Daoy (cell line): ENCODE measurements around the gene TMEM200A. TPM values are rescaled to one million over a fixed set of nuclear protein-coding genes. Genes with fewer than 3 reads are reported as not detected.

Source experiments
- DNase-seq: peaks from one replicate; pipeline ENCODE4 v3.0.0-alpha.2; 2015; ENCODE audit warnings: low read depth
- total RNA-seq: library from RNA; depleted of rRNA; stranded (reverse); fragments of >200 nt; shearing (Covaris generic); gene quantifications from 2 replicates; pipeline ENCODE4 v1.2.3, GENCODE V29; 2014

The TMEM200A gene
- total RNA-seq, 1 experiment from 2014 or later = not detected

GRCh38 chr6:130377915-130378314 lies 12.1 kb downstream of the TMEM200A start:
- no peak for DNase-seq

- no peak for DNase-seq
These were observed 13.4 kb downstream of the TMEM200A start for GRCh38 chr6:130379223-130379622.

DNA sequence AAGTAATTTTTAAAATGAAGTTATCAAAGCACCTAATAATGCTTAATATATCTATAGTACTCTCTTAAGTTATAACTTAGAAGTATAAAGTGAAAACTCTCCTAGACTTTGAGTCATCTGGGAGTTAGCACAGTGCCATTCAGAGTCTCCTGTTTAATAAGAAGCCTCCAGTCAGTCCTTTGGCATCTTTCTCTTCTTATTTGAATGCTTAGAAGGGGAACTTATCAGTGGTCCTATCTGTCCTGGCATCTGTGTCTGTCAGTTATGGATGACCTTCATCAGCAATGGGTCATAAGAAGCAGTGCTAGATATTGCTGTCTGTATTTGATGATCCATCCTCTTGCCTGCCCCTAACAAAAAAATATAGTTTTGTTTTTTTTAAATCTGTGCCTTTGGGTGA lies 15.2 kb downstream of the TMEM200A start:
- no peak for DNase-seq

GRCh38 chr6:130381459-130382380 lies 15.9 kb downstream of the TMEM200A start:
- DNase-seq = no peak

GRCh38 chr6:130382872-130383490 lies 17.2 kb downstream of the TMEM200A start:
- DNase-seq = no peak

GRCh38 chr6:130385064-130385695 lies 19.4 kb downstream of the TMEM200A start:
- DNase-seq = no peak

GRCh38 chr6:130389142-130389541 lies 23.3 kb downstream of the TMEM200A start:
- no peak for DNase-seq

DNA sequence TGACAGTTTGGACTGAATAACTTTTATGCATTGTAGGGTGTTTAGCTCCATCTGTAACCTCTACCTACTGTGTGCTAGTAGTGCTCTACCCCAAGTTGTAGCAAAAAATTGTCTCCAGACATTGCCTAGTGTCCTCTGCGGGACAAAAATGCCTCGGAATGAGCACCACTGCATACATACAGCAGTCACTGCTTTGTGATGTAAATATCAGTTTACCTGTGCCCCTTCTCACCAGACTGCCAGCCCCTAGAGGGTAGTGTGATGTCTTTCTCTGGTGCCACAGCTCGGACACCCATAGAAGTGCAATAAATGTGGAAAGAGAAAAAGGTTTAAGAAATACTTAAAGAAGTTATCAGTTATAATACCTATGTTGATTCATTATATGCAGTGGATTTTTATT lies 25.1 kb downstream of the TMEM200A start:
- DNase-seq = no peak

DNA sequence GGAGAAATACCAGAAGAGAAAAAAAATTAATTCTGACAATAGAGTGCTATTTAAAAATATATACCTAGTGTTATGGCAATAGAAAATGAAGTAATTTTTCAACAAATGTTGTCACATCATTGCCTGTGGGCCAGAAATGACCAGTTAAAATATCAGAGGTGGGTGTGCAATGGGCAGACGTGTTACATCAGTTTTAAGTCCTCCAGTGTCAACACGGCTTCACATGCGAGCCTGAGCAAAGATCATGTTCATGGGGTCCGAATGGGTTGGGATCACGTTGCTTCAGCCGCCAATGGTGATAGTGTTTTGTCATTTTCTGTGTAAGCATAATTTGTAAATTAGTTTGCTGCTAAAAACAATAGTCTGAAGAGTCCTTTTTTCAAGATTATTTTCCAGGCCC lies 27.5 kb downstream of the TMEM200A start:
- DNase-seq = no peak

DNA sequence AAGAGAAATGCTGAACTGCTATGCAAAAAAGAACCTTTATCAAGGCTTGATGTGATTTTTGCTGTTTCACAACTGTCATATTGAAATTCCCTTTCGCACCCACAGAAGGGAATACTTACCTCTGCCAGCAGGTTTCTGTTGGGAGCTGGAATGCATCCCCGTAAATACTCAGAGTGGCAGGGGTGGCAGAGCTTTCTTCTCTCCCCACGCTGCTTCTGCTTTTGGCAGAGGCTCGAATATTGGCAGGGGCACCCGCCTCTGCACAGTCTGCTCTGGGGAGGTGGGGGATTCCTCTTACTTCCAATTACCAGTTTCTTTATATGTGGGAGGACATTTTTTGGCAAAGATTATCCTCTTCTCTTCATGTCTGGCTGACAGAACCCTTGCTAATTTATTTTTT lies 28.4 kb downstream of the TMEM200A start:
- DNase-seq = no peak

DNA sequence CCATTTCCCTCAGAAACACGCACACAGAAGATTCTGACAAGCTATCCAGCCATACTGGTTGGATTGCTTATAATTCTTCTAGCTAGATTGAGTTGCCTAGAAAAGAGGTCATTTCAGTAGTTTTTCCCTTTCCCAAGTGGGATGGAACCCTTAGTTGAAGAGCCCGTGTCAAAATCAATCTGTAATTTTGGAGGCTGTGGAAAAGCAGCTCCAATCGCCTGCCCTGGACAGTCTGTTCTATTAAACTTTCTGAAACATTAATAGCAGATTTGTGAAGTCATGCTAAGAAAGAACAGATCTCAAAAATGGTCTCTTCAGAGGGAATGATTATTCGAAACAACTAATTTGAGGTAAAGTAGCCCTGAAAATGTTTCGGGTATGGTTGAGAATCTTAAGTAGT lies 29.3 kb downstream of the TMEM200A start:
- no peak for DNase-seq

GRCh38 chr6:130396722-130397121 lies 30.9 kb downstream of the TMEM200A start:
- DNase-seq = no peak

GRCh38 chr6:130405549-130405948 lies 39.7 kb downstream of the TMEM200A start:
- DNase-seq = no peak

DNA sequence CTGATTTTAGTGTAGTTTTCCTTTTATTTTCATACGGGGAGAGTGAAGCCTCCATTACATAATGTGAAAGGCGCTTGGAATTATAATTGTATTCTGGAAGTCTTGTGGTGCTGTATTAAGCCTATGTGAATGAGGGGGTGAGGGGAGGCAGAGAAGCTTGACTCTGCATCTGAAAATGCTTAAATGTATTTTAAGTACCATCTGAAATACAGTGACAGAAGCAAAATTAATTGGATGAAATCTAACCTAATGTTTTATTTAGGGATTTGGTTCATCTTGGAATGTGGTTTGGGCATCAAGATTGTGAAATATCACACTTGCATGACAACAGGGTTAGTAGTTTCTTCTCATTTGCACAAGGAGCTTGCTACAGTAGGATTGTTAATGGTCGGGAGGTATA lies 41.2 kb downstream of the TMEM200A start:
- no peak for DNase-seq

- DNase-seq = no peak
These were observed 43.7 kb downstream of the TMEM200A start for GRCh38 chr6:130409418-130410100.

DNA sequence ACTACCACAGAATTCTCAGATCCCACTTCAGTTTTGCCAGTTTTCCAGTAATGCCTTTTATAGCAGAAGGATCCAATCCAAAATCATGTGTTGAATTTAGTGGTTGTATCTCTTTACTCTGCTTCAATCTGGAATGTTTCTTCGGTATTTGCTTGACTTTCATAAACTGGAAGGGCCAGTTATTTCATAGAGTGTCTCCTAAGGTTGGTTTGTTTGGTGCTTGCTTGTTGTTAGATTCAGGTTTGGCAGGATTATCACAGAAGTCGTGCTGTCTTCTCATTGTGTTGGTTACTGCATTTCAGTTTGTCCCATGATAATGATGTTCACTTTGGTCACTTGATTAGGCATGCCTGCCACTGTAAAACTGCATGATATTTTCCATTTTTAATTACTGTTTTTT lies 45.7 kb downstream of the TMEM200A start:
- no peak for DNase-seq

- no peak for DNase-seq
These were observed 46.9 kb downstream of the TMEM200A start for GRCh38 chr6:130412556-130413290.

- no peak for DNase-seq
These were observed 52.1 kb downstream of the TMEM200A start for GRCh38 chr6:130417951-130418350.

DNA sequence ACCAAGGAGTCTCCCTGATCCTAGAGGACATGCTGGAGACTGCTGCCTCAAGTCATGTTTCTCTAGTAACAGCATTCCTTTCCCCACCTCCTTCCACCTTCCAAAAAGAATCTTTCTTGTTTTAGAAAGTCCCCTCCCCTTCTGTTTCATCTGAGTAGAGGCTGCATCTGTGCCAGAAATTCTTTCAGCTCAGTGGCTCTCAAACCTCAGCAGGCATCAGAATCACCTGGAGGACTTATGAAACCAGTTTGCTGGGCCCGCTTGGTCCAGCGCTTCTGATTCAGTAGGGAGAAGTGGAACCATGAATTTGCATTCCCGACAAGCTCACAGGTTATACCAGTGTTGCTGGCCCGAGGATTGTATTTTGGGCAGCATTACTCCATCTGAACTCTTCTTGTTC lies 55.1 kb downstream of the TMEM200A start:
- no peak for DNase-seq

DNA sequence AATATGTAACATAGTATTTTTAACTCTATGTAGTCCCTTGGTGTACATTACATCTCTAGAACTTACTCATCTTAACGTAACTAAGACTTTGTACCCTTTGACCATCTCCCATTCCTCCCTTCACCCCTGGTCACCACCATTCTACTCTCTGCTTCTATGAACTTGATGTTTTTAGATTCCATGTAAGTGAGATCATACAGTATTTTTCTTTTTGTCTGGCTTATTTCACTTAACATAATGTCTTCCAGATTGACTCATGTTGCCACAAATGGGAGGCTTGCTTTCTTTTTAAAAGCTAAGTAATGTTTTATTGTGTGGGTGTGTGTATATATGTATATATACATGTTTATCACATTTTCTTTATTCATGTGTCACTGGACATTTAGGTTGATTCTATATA lies 55.8 kb downstream of the TMEM200A start:
- no peak for DNase-seq

DNA sequence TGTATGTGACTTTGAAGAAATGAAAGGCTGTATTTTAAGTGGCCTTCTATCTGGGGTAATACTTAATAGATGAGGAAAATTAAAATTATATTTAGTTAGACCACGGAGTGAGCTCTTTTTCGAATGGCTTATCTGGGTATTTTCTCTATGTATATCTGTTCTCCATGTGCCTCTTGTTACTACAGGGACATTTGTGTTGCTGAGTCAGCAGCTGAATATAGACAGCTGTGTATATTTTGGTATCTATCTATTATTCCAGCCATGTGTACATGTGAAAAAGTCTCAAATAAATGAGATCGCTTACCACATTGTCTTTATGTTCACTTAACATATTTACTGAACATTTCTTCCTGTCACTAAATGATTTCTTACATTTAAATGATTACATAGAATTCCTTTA lies 57.2 kb downstream of the TMEM200A start:
- DNase-seq = no peak

GRCh38 chr6:130424710-130425109 lies 58.9 kb downstream of the TMEM200A start:
- no peak for DNase-seq
